ENCODE data around the gene GPC6.

GRCh38 chr13:93765811-93766210 lies 539.2 kb downstream of the GPC6 start:
- no peak for TF ChIP-seq GABPA (IDR thresholded peaks at IDR 0.05; ENCODE audit: low read depth)
- no peak for TF ChIP-seq CTCF (IDR thresholded peaks at IDR 0.05; ENCODE audit: insufficient read depth, low read length)
- TF ChIP-seq REST (IDR thresholded peaks at IDR 0.05; ENCODE audit: insufficient replicate concordance, low read depth) = no peak
- TF ChIP-seq POLR2AphosphoS5 (IDR thresholded peaks at IDR 0.05; ENCODE audit: low read depth) = no peak
- TF ChIP-seq SPI1 (IDR thresholded peaks at IDR 0.05; ENCODE audit: borderline replicate concordance, low read depth) = no peak

Measured in HL-60 (cell line).